ENCODE results near the gene LARP7. TPM values are rescaled to one million over a fixed set of nuclear protein-coding genes. Genes with fewer than 3 reads are reported as not detected.

LARP7 gene
- total RNA-seq, 2 experiments from 2014 or later, result 44.6 to 47.0 TPM

DNA sequence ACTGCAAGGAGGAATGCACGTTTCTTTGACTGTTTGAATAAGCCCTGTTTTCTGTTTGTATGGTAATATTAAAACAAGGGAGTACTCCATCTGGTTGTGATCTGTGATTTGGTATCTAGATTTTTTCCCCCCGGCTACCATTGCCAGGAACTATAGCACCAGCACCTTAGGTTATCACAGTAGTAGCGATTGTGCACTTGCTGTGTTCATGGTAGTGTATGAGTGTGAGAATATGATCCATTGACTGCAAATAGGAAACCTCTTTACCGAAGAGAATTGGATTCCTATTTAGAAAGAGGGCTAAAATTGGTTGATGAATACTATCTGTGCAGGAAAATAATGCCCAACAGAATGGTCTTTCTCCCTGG, 69.9 kb downstream of the LARP7 start:
- POLR2A ChIA-PET, result no interaction called here

More for the DNA sequence above, 69.9 kb downstream of the LARP7 start:
- Mint-ChIP-seq H3K9me3 (no peaks in the 10 kb centered on the region), H3K36me3 (ENCODE audit: low read depth) (no peaks in the 10 kb centered on the region), H3K27ac (no peak overlapping the region), H3K4me1 (peaks cover 21% of the 10 kb centered on the region), H3K4me3 (peak overlapping the region; percentile 93), H3K27me3 (peaks cover 41% of the 10 kb centered on the region)
- DNase-seq, result no peak
- CTCF ChIA-PET, result interaction anchor here (0.6 to 1.2 kb wide), 2 partner anchors 55 to 59 kb away, joined by 3 read pairs; no protein-coding TSS in a partner anchor

Other genes starting within 250 kb of the LARP7 start
- gene NEUROG2, start 121.0 kb upstream of the LARP7 start, total RNA-seq, result not detected
- gene ZGRF1, start 234 bp upstream of the LARP7 start, total RNA-seq, result 10 to 100 TPM; 28.8 to 28.9 TPM

Measured in activated CD4-positive, alpha-beta memory T cell treated with anti-CD3 and anti-CD28 coated beads, Interleukin-2, amount 10 ng/mL, durations not matched to agents 7 days and 5 days (primary cell).